Measurements from ENCODE around the gene SLC22A17.

DNA sequence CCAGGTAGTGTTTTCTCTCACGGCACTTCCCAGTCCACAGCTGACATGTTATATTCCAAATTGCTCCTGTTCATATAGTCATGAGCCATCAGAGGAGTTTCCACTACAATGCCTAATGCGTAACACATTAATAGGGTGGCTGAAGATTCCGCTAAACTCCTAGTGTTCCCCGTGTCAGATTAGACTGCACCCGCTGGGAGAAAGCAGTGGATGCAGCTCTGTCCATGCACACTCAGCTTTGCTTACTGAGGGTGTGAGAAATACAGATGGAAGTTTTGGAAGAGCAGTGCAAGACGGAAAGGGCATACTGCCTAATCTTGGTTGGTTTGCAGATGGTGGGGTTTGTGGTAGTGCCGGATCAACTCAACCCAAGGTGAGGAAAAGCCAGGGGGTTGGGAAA, 55.6 kb downstream of the SLC22A17 start:
- TF ChIP-seq, protein P1, sequence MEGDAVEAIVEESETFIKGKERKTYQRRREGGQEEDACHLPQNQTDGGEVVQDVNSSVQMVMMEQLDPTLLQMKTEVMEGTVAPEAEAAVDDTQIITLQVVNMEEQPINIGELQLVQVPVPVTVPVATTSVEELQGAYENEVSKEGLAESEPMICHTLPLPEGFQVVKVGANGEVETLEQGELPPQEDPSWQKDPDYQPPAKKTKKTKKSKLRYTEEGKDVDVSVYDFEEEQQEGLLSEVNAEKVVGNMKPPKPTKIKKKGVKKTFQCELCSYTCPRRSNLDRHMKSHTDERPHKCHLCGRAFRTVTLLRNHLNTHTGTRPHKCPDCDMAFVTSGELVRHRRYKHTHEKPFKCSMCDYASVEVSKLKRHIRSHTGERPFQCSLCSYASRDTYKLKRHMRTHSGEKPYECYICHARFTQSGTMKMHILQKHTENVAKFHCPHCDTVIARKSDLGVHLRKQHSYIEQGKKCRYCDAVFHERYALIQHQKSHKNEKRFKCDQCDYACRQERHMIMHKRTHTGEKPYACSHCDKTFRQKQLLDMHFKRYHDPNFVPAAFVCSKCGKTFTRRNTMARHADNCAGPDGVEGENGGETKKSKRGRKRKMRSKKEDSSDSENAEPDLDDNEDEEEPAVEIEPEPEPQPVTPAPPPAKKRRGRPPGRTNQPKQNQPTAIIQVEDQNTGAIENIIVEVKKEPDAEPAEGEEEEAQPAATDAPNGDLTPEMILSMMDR (IDR thresholded peaks at IDR 0.05): no peak
- TF ChIP-seq POLR2A (IDR thresholded peaks at IDR 0.05): no peak

Measured in heart left ventricle (tissue), 13 donors.